Subcutaneous abdominal adipose tissue (tissue), 5 donors: Measurements from ENCODE around the gene PKDREJ.

Source experiments
- H3K27ac ChIP-seq: one replicate; pipeline ENCODE4 v1.7.0; 2013; ENCODE audit warnings: low read depth, mild to moderate bottlenecking, inconsistent platforms, low read length, moderate library complexity
- H3K27me3 ChIP-seq, 5 donors: one replicate each; pipeline ENCODE4 v1.7.0; 2013; ENCODE audit warnings: low read length in 5 of 5, inconsistent platforms in 1 of 5; ENCODE audit not compliant: control insufficient read depth in 5 of 5, insufficient read depth in 4 of 5
- H3K36me3 ChIP-seq, 5 donors: one replicate each; pipeline ENCODE4 v1.7.0; 2013; ENCODE audit warnings: low read length in 5 of 5; ENCODE audit not compliant: control insufficient read depth in 5 of 5, insufficient read depth in 5 of 5
- H3K4me1 ChIP-seq, 5 donors: one replicate each; pipeline ENCODE4 v1.7.0; 2013; ENCODE audit warnings: low read length in 5 of 5, mild to moderate bottlenecking in 3 of 5, moderate library complexity in 1 of 5; ENCODE audit not compliant: control insufficient read depth in 5 of 5, insufficient read depth in 5 of 5
- H3K4me3 ChIP-seq, 5 donors: one replicate each; pipeline ENCODE4 v1.7.0; 2013; ENCODE audit warnings: low read length in 5 of 5, low read depth in 1 of 5
- H3K9ac ChIP-seq, 5 donors: one replicate each; pipeline ENCODE4 v1.7.0; 2013; ENCODE audit warnings: low read length in 5 of 5, mild to moderate bottlenecking in 4 of 5, moderate library complexity in 3 of 5
- H3K9me3 ChIP-seq, 5 donors: one replicate each; pipeline ENCODE4 v1.7.0; 2013; ENCODE audit warnings: low read length in 5 of 5; ENCODE audit not compliant: control insufficient read depth in 5 of 5
- donor health status: healthy.
- donor health status: healthy.
- donor health status: healthy.
- donor health status: healthy.
- donor health status: healthy.

Gene PKDREJ

GRCh38 chr22:46289244-46289891 is 26.2 kb upstream of the PKDREJ start:
- no peak overlapping the region for H3K4me3 ChIP-seq
- no peak overlapping the region for H3K27ac ChIP-seq
- H3K9ac ChIP-seq = peak overlapping the region in 1 of 5 donors; percentile 40
- no peaks in the 10 kb centered on the region for H3K27me3 ChIP-seq
- peaks cover 0 to 87% (median 72%) of the 10 kb centered on the region in 5 donors for H3K36me3 ChIP-seq
- no peaks in the 10 kb centered on the region for H3K9me3 ChIP-seq
- H3K4me1 ChIP-seq = peaks cover 2 to 50% (median 27%) of the 10 kb centered on the region in 5 donors

GRCh38 chr22:46288846-46289243 is 25.7 kb upstream of the PKDREJ start:
- Histone ChIP-seq H3K27ac (no peak overlapping the region), H3K4me1 (peaks cover 2 to 48% (median 29%) of the 10 kb centered on the region in 5 donors), H3K9me3 (no peaks in the 10 kb centered on the region), H3K27me3 (no peaks in the 10 kb centered on the region), H3K36me3 (peaks cover 1 to 91% (median 78%) of the 10 kb centered on the region in 5 donors), H3K4me3 (peak overlapping the region in 1 of 5 donors; percentile 50), H3K9ac (peak overlapping the region in 1 of 5 donors; percentile 40)

- H3K9ac ChIP-seq = peak overlapping the region in 4 of 5 donors; percentile 20 to 79 (median 37)
- H3K4me1 ChIP-seq = peaks cover 2 to 43% (median 29%) of the 10 kb centered on the region in 5 donors
- H3K36me3 ChIP-seq = peaks cover 3 to 91% (median 75%) of the 10 kb centered on the region in 5 donors
- no peaks in the 10 kb centered on the region for H3K9me3 ChIP-seq
- H3K27me3 ChIP-seq = no peaks in the 10 kb centered on the region
- H3K4me3 ChIP-seq = peak overlapping the region; percentile 9 to 50 (median 27)
- H3K27ac ChIP-seq = peak overlapping the region; percentile 49
Measured at GRCh38 chr22:46287873-46288751, 25.0 kb upstream of the PKDREJ start.

- Histone ChIP-seq H3K9me3 (no peaks in the 10 kb centered on the region), H3K4me3 (peak overlapping the region in 3 of 5 donors; percentile 23 to 50 (median 38)), H3K27me3 (no peaks in the 10 kb centered on the region), H3K36me3 (peaks cover 3 to 91% (median 75%) of the 10 kb centered on the region in 5 donors), H3K4me1 (peaks cover 2 to 34% (median 27%) of the 10 kb centered on the region in 5 donors), H3K9ac (peak overlapping the region in 4 of 5 donors; percentile 20 to 79 (median 37)), H3K27ac (peak overlapping the region; percentile 49)
Measured at GRCh38 chr22:46286941-46287872, 24.1 kb upstream of the PKDREJ start.

GRCh38 chr22:46286006-46286405 is 22.9 kb upstream of the PKDREJ start:
- no peak overlapping the region for H3K4me3 ChIP-seq
- no peaks in the 10 kb centered on the region for H3K9me3 ChIP-seq
- H3K4me1 ChIP-seq = peaks cover 2 to 29% (median 27%) of the 10 kb centered on the region in 5 donors
- H3K36me3 ChIP-seq = peaks cover 3 to 95% (median 83%) of the 10 kb centered on the region in 5 donors
- H3K27ac ChIP-seq = no peak overlapping the region
- no peaks in the 10 kb centered on the region for H3K27me3 ChIP-seq
- H3K9ac ChIP-seq = no peak overlapping the region

GRCh38 chr22:46281866-46282678 is 18.9 kb upstream of the PKDREJ start:
- H3K36me3 ChIP-seq = peaks cover 3 to 96% (median 87%) of the 10 kb centered on the region in 5 donors
- no peak overlapping the region for H3K4me3 ChIP-seq
- H3K9ac ChIP-seq = no peak overlapping the region
- no peak overlapping the region for H3K27ac ChIP-seq
- no peaks in the 10 kb centered on the region for H3K9me3 ChIP-seq
- no peaks in the 10 kb centered on the region for H3K27me3 ChIP-seq
- H3K4me1 ChIP-seq = peaks cover 0 to 20% (median 7%) of the 10 kb centered on the region in 5 donors

- H3K9me3 ChIP-seq = no peaks in the 10 kb centered on the region
- no peak overlapping the region for H3K9ac ChIP-seq
- H3K4me1 ChIP-seq = peaks cover 0 to 19% (median 5%) of the 10 kb centered on the region in 5 donors
- H3K27ac ChIP-seq = no peak overlapping the region
- no peak overlapping the region for H3K4me3 ChIP-seq
- peaks cover 3 to 90% (median 86%) of the 10 kb centered on the region in 5 donors for H3K36me3 ChIP-seq
- H3K27me3 ChIP-seq = no peaks in the 10 kb centered on the region
Measured at GRCh38 chr22:46280999-46281623, 18.0 kb upstream of the PKDREJ start.

- peaks cover 0 to 19% (median 5%) of the 10 kb centered on the region in 5 donors for H3K4me1 ChIP-seq
- no peak overlapping the region for H3K4me3 ChIP-seq
- no peak overlapping the region for H3K9ac ChIP-seq
- no peaks in the 10 kb centered on the region for H3K9me3 ChIP-seq
- H3K27me3 ChIP-seq = no peaks in the 10 kb centered on the region
- peaks cover 7 to 92% (median 90%) of the 10 kb centered on the region in 5 donors for H3K36me3 ChIP-seq
- no peak overlapping the region for H3K27ac ChIP-seq
Measured at GRCh38 chr22:46280063-46280817, 17.1 kb upstream of the PKDREJ start.
